Superior temporal gyrus (tissue), 1 donor: Measurements from ENCODE around the gene ADCY4.
A peak's percentile ranks its signal among the peaks of the same experiment; 100 is the strongest.

ENCODE experiments used
- DNase-seq: peaks from one replicate; pipeline ENCODE4 v3.0.0-alpha.2; 2016; ENCODE audit errors: extremely low spot score

Gene ADCY4

GRCh38 chr14:24274101-24274543, 60.7 kb downstream of the ADCY4 start:
- DNase-seq, result peak; percentile 27

- no peak for DNase-seq
Measured at GRCh38 chr14:24273422-24273998, 61.4 kb downstream of the ADCY4 start.

- DNase-seq, result no peak
Measured at GRCh38 chr14:24272467-24272866, 62.4 kb downstream of the ADCY4 start.

DNA sequence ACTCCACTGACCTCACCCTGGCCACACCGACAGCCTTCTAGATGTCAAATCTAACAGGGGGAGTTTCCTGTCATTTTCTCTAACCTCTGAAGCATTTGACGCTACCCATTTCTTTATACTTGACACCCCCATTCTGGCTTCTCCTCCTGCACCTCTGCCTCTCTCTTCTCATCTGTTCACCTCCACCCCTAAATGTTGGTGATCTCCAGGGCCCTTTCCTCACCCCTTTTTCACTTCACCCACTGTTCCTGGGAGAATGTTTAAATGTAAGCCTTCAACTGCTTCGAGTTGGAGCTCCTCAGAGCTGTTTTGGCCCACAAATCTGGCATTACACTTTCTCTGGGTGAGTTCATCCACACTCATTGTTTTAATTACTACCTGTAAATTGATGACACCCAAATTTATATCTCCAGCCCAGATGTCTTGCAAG, 63.0 kb downstream of the ADCY4 start:
- DNase-seq, result no peak

DNA sequence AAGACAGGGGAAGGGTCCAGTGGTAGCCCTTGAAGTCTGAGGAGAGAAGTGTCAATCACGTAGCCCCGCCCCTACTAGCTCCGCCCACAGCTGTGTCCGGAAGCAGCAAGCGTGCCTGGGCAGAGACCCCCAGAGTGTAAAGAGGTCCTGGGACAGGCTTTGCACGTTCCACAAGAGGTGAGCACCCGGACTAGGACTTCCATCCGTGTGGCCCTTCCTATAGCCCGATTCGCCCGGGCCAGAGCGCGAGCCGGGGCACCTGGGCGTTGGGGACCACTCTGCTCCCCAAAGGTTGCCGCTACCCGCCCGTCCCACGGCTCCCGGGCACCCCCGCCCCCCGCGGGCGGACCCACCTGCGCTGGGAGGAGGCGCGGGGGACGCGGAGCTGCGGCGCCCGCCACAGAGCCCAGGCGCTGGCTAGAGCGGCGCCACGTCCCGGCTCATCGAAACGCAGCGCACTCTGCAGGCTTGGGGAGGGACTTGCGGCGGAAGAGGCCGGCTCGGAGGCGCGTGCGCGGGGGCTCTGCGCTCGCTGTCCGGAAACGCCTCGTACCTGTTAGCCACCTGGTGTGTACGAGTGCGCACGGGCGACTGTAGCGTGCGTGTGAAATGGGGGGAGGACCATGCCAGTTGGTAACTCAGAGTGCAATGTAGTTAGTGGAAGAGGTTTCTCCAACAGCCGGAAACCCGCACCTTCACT, 63.6 kb downstream of the ADCY4 start, which contains the start of gene RABGGTA:
RABGGTA (minus strand) TSS at position 464 of the 700 bp plus-strand sequence. CDS start 482 bp downstream, outside the sequence.
- DNase-seq, result peak; percentile 88

DNA sequence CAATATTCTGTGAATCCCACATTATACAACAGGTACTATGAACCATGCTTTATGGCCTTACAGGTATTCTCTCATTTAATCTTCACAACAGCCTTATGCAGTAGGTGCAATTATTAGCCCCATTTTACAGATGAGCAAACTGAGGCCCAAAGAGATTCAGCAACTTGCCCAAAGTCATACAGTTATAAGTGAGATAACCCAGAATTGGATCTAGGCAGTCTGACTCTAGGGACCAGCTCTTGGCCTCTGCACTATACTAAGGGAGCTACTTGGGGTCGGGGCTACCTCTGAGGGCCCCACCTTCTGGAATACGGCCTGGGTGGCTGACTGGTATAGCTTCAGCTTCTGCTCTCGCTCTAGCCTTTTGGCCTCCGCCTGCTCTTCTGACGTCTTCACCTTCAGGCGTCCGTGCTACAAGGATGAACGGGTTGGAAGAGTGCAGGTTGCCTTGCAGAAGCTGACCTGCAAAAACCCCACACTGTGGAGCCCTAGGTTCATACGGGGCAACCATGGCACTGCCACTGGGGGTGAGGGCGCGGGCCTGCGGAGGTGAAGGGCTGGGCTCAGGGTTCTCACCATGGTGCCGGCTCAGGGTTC, 64.2 kb downstream of the ADCY4 start:
- no peak for DNase-seq

DNA sequence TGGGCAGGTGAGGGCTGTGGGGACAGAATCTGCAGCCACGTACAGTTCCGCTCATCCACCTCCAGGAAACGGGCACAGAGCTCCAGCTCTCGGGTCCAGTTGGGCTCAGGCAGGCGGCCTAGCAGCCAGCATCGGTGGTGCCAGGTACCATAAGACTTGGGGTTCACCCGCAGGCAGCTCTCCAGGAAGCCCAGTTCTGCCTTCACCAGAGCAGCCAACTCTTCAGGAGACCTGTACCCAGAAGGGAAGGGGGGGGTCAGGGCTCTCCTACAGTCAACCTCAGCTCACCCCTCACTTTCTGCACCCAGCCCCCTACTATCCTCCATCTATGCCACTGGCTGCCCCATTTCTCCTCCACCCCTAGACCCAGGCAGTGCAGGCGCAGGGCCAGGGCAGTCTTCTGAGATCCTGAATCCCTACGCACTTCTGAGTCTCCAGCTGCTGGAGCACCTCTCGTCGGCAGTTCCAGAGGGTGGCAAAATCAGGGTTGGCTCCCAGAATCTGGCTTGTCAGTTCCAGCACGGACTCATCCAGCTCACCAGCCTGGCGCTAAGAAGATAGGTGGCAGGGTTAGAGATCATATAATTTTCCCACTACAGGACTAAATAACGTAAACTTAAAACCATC, 64.8 kb downstream of the ADCY4 start:
- no peak for DNase-seq

- DNase-seq, result no peak
Measured at GRCh38 chr14:24269368-24269767, 65.5 kb downstream of the ADCY4 start.
